Measurements from ENCODE around the gene FCGR3A.

Gene FCGR3A

GRCh38 chr1:161499099-161500039, 50.2 kb downstream of the FCGR3A start:
- no peak for DNase-seq

- no peak for DNase-seq
Measured at GRCh38 chr1:161498646-161499045, 51.0 kb downstream of the FCGR3A start.

- no peak for DNase-seq
Measured at GRCh38 chr1:161497961-161498360, 51.7 kb downstream of the FCGR3A start.

GRCh38 chr1:161495490-161495889, 54.1 kb downstream of the FCGR3A start:
- DNase-seq = no peak

GRCh38 chr1:161494091-161494735, 55.4 kb downstream of the FCGR3A start:
- no peak for DNase-seq

GRCh38 chr1:161492827-161493226, 56.8 kb downstream of the FCGR3A start:
- DNase-seq = no peak
